Vagina (tissue), 2 donors: ENCODE data around the gene SLC5A4.

Source experiments
- CTCF ChIP-seq, 3 experiments: fragments of 450-650 bp in 2 of 3; fragments of 200-600 bp in 1 of 3; sonication (generic) in 1 of 3; IDR thresholded peaks; one replicate each; pipeline ENCODE4 v1.5.1; 2017 to 2019; ENCODE audit warnings: antibody characterized with exemption in 3 of 3, mild to moderate bottlenecking in 2 of 3, moderate library complexity in 2 of 3
- POLR2A ChIP-seq, 2 donors: fragments of 450-650 bp; IDR thresholded peaks; one replicate each; pipeline ENCODE4 v1.6.1; 2017; ENCODE audit warnings: antibody characterized with exemption in 2 of 2, mild to moderate bottlenecking in 2 of 2, moderate library complexity in 2 of 2
- POLR2AphosphoS5 ChIP-seq, 2 donors: sonication (generic); formaldehyde crosslinking; IDR thresholded peaks; one replicate each; pipeline ENCODE4 v1.9.0; 2017; ENCODE audit warnings: antibody characterized with exemption in 2 of 2, mild to moderate bottlenecking in 2 of 2, low read depth in 1 of 2; ENCODE audit not compliant: insufficient read depth in 1 of 2

GRCh38 chr22:32181043-32181442 is 74.1 kb downstream of the SLC5A4 start:
- TF ChIP-seq POLR2AphosphoS5 (IDR thresholded peaks at IDR 0.05; ENCODE audit: insufficient read depth in 1 of 2, low read depth in 1 of 2) (no peak), CTCF (IDR thresholded peaks at IDR 0.05) (no peak), POLR2A (IDR thresholded peaks at IDR 0.05) (no peak)
